MG63 (cell line): Measurements from ENCODE around the gene NKX2-4. TPM values are rescaled to one million over a fixed set of nuclear protein-coding genes. Genes with fewer than 3 reads are reported as not detected.

Source experiments
- total RNA-seq: library from RNA; depleted of rRNA; stranded (reverse); fragments of >200 nt; shearing (Covaris generic); gene quantifications from 2 replicates; pipeline ENCODE4 v1.2.3, GENCODE V29; 2014; ENCODE audit warnings: low replicate concordance; rRNA removed

NKX2-4 gene
- total RNA-seq, 1 experiment from 2014 or later: not detected

Other genes starting within 250 kb of the NKX2-4 start
- gene XRN2, start 94.2 kb downstream of the NKX2-4 start, total RNA-seq: 79.9 and 105 TPM in 2 replicates
- 3.1 and 8.1 TPM in 2 replicates for gene NKX2-2, start 116.5 kb upstream of the NKX2-4 start, total RNA-seq